ENCODE measurements around the gene TRUB1. TPM values are rescaled to one million over a fixed set of nuclear protein-coding genes. Genes with fewer than 3 reads are reported as not detected.

The TRUB1 gene
- total RNA-seq, 2 donors from 2014 or later, result 7.5 to 10.5 TPM

- Mint-ChIP-seq H3K27me3 (peaks cover 24% of the 10 kb centered on the region), H3K36me3 (ENCODE audit: low read depth) (peaks cover 2% of the 10 kb centered on the region), H3K27ac (no peak overlapping the region), H3K4me3 (no peak overlapping the region), H3K4me1 (peaks cover 2% of the 10 kb centered on the region)
- H3K9me3 ChIP-seq (ENCODE audit: control insufficient read depth, low read length, poor library complexity, severe bottlenecking), result no peaks in the 10 kb centered on the region
- DNase-seq, result no peak
- no peak for ATAC-seq
These were observed 63.7 kb downstream of the TRUB1 start for GRCh38 chr10:115001506-115002381.

GRCh38 chr10:115003396-115003795 is 65.4 kb downstream of the TRUB1 start:
- no peaks in the 10 kb centered on the region for H3K9me3 ChIP-seq (ENCODE audit: control insufficient read depth, low read length, poor library complexity, severe bottlenecking)
- Mint-ChIP-seq H3K36me3 (ENCODE audit: low read depth) (peaks cover 2% of the 10 kb centered on the region), H3K4me3 (no peak overlapping the region), H3K4me1 (peaks cover 2% of the 10 kb centered on the region), H3K27me3 (peaks cover 24% of the 10 kb centered on the region), H3K27ac (no peak overlapping the region)
- ATAC-seq (no peak), DNase-seq (no peak)

- peaks cover 17% of the 10 kb centered on the region for H3K27me3 Mint-ChIP-seq
- no peak overlapping the region for H3K4me3 Mint-ChIP-seq
- H3K9me3 ChIP-seq (ENCODE audit: control insufficient read depth, low read length, poor library complexity, severe bottlenecking), result no peaks in the 10 kb centered on the region
- H3K27ac Mint-ChIP-seq, result no peak overlapping the region
- peaks cover 2% of the 10 kb centered on the region for H3K36me3 Mint-ChIP-seq (ENCODE audit: low read depth)
- DNase-seq (no peak), ATAC-seq (no peak)
- peaks cover 2% of the 10 kb centered on the region for H3K4me1 Mint-ChIP-seq
These were observed 66.4 kb downstream of the TRUB1 start for GRCh38 chr10:115004236-115004862.

- Mint-ChIP-seq H3K27ac (no peak overlapping the region), H3K36me3 (ENCODE audit: low read depth) (peaks cover 2% of the 10 kb centered on the region), H3K4me3 (no peak overlapping the region), H3K27me3 (peaks cover 17% of the 10 kb centered on the region), H3K4me1 (peaks cover 2% of the 10 kb centered on the region)
- no peak for DNase-seq
- ATAC-seq, result no peak
- no peaks in the 10 kb centered on the region for H3K9me3 ChIP-seq (ENCODE audit: control insufficient read depth, low read length, poor library complexity, severe bottlenecking)
These were observed 67.8 kb downstream of the TRUB1 start for GRCh38 chr10:115005771-115006170.

- no peaks in the 10 kb centered on the region for H3K9me3 ChIP-seq (ENCODE audit: control insufficient read depth, low read length, poor library complexity, severe bottlenecking)
- ATAC-seq (no peak), DNase-seq (no peak)
- H3K4me3 Mint-ChIP-seq, result no peak overlapping the region
- no peaks in the 10 kb centered on the region for H3K36me3 Mint-ChIP-seq (ENCODE audit: low read depth)
- no peak overlapping the region for H3K27ac Mint-ChIP-seq
- H3K4me1 Mint-ChIP-seq, result peaks cover 3% of the 10 kb centered on the region
- peaks cover 40% of the 10 kb centered on the region for H3K27me3 Mint-ChIP-seq
These were observed 80.4 kb downstream of the TRUB1 start for GRCh38 chr10:115018185-115018931.

- no peaks in the 10 kb centered on the region for H3K36me3 Mint-ChIP-seq (ENCODE audit: low read depth)
- peaks cover 3% of the 10 kb centered on the region for H3K4me1 Mint-ChIP-seq
- no peak overlapping the region for H3K27ac Mint-ChIP-seq
- DNase-seq, result no peak
- H3K27me3 Mint-ChIP-seq, result peaks cover 45% of the 10 kb centered on the region
- H3K4me3 Mint-ChIP-seq, result no peak overlapping the region
- H3K9me3 ChIP-seq (ENCODE audit: control insufficient read depth, low read length, poor library complexity, severe bottlenecking), result no peaks in the 10 kb centered on the region
- ATAC-seq, result no peak
These were observed 82.5 kb downstream of the TRUB1 start for GRCh38 chr10:115020449-115020848.

GRCh38 chr10:115022733-115023132 is 84.7 kb downstream of the TRUB1 start:
- no peaks in the 10 kb centered on the region for H3K9me3 ChIP-seq (ENCODE audit: control insufficient read depth, low read length, poor library complexity, severe bottlenecking)
- Mint-ChIP-seq H3K27me3 (peaks cover 32% of the 10 kb centered on the region), H3K4me3 (no peak overlapping the region), H3K27ac (no peak overlapping the region), H3K4me1 (peaks cover 3% of the 10 kb centered on the region), H3K36me3 (ENCODE audit: low read depth) (no peaks in the 10 kb centered on the region)
- ATAC-seq (no peak), DNase-seq (no peak)

GRCh38 chr10:115023715-115024114 is 85.7 kb downstream of the TRUB1 start:
- Mint-ChIP-seq H3K27me3 (peaks cover 25% of the 10 kb centered on the region), H3K4me3 (no peak overlapping the region), H3K4me1 (peaks cover 3% of the 10 kb centered on the region), H3K36me3 (ENCODE audit: low read depth) (no peaks in the 10 kb centered on the region), H3K27ac (no peak overlapping the region)
- ATAC-seq (no peak), DNase-seq (no peak)
- no peaks in the 10 kb centered on the region for H3K9me3 ChIP-seq (ENCODE audit: control insufficient read depth, low read length, poor library complexity, severe bottlenecking)

- Mint-ChIP-seq H3K27ac (no peak overlapping the region), H3K4me1 (no peaks in the 10 kb centered on the region), H3K36me3 (ENCODE audit: low read depth) (no peaks in the 10 kb centered on the region), H3K4me3 (no peak overlapping the region), H3K27me3 (peaks cover 18% of the 10 kb centered on the region)
- ATAC-seq, result no peak
- no peaks in the 10 kb centered on the region for H3K9me3 ChIP-seq (ENCODE audit: control insufficient read depth, low read length, poor library complexity, severe bottlenecking)
- DNase-seq, result no peak
These were observed 86.4 kb downstream of the TRUB1 start for GRCh38 chr10:115024371-115024770.

- Mint-ChIP-seq H3K27me3 (peaks cover 18% of the 10 kb centered on the region), H3K4me3 (no peak overlapping the region), H3K36me3 (ENCODE audit: low read depth) (no peaks in the 10 kb centered on the region), H3K4me1 (no peaks in the 10 kb centered on the region), H3K27ac (no peak overlapping the region)
- no peaks in the 10 kb centered on the region for H3K9me3 ChIP-seq (ENCODE audit: control insufficient read depth, low read length, poor library complexity, severe bottlenecking)
- ATAC-seq (no peak), DNase-seq (no peak)
These were observed 88.2 kb downstream of the TRUB1 start for GRCh38 chr10:115026056-115026745.

GRCh38 chr10:115026746-115027140 is 88.7 kb downstream of the TRUB1 start:
- H3K4me3 Mint-ChIP-seq, result no peak overlapping the region
- ATAC-seq, result no peak
- DNase-seq, result no peak
- H3K9me3 ChIP-seq (ENCODE audit: control insufficient read depth, low read length, poor library complexity, severe bottlenecking), result no peaks in the 10 kb centered on the region
- no peaks in the 10 kb centered on the region for H3K4me1 Mint-ChIP-seq
- no peaks in the 10 kb centered on the region for H3K36me3 Mint-ChIP-seq (ENCODE audit: low read depth)
- no peak overlapping the region for H3K27ac Mint-ChIP-seq
- H3K27me3 Mint-ChIP-seq, result peaks cover 18% of the 10 kb centered on the region

Data from T-helper 17 cell (primary cell).